HepG2 (cell line): Measurements from ENCODE around the gene RSBN1L. TPM values are rescaled to one million over a fixed set of nuclear protein-coding genes. Genes with fewer than 3 reads are reported as not detected.
A peak's percentile ranks its signal among the peaks of the same experiment; 100 is the strongest.

ENCODE experiments used
- ATF6 ChIP-seq: sonication (generic); formaldehyde crosslinking; conservative IDR thresholded peaks from 2 replicates; pipeline ENCODE4 v1.4.0; 2020; ENCODE audit warnings: missing genetic modification reagents
- BCL3 ChIP-seq: sonication (generic); formaldehyde crosslinking; IDR thresholded peaks from 2 replicates; pipeline ENCODE4 v1.5.1; 2020; ENCODE audit warnings: mild to moderate bottlenecking, missing genetic modification reagents, moderate library complexity
- EHMT2 ChIP-seq: fragments of 200-600 bp; sonication (generic); IDR thresholded peaks from 2 replicates; pipeline ENCODE4 v1.7.0; 2017; ENCODE audit warnings: antibody characterized with exemption, low read depth, low read length, borderline replicate concordance
- MATR3 ChIP-seq: sonication (generic); formaldehyde crosslinking; IDR thresholded peaks from 2 replicates; pipeline ENCODE4 v1.4.0; 2020; ENCODE audit warnings: missing genetic modification reagents
- MED8 ChIP-seq: sonication (generic); formaldehyde crosslinking; IDR thresholded peaks from 2 replicates; pipeline ENCODE4 v1.8.1; 2023; ENCODE audit warnings: mild to moderate bottlenecking, missing genetic modification reagents; ENCODE audit not compliant: insufficient replicate concordance
- POLR2AphosphoS2 ChIP-seq: IDR thresholded peaks from 2 replicates; pipeline ENCODE4 v1.6.1; 2011; ENCODE audit warnings: low read depth, low read length, improper control_type of control experiment
- SYNCRIP ChIP-seq: fragments of 200-400 bp; formaldehyde crosslinking; IDR thresholded peaks from 2 replicates; pipeline ENCODE4 v1.6.1; 2018; ENCODE audit warnings: mild to moderate bottlenecking, low read depth, low read length; ENCODE audit not compliant: insufficient read depth
- TCF12 ChIP-seq, 2 experiments: fragments of 450-650 bp in 1 of 2; sonication (generic) in 1 of 2; formaldehyde crosslinking in 1 of 2; IDR thresholded peaks; 2 replicates each; pipeline versions ENCODE4 v1.6.1 to v1.8.0; 2017 to 2022; ENCODE audit warnings: antibody characterized with exemption in 1 of 2, mild to moderate bottlenecking in 1 of 2, missing genetic modification reagents in 1 of 2, moderate library complexity in 1 of 2
- ZBTB40 ChIP-seq, 2 experiments: fragments of 450-650 bp in 1 of 2; sonication (generic) in 1 of 2; formaldehyde crosslinking in 1 of 2; IDR thresholded peaks; 2 replicates each; pipeline versions ENCODE4 v1.6.1 to v1.8.0; 2016 to 2022; ENCODE audit warnings: antibody characterized with exemption in 1 of 2, mild to moderate bottlenecking in 1 of 2, missing genetic modification reagents in 1 of 2
- ZFP36L2 ChIP-seq: sonication (generic); formaldehyde crosslinking; IDR thresholded peaks from 2 replicates; pipeline ENCODE4 v1.4.0; 2020; ENCODE audit warnings: missing genetic modification reagents
- ZNF580 ChIP-seq: IDR thresholded peaks from 2 replicates; pipeline ENCODE4 v1.6.1; 2016; ENCODE audit warnings: low read depth, borderline replicate concordance
- ZNF704 ChIP-seq: sonication (generic); formaldehyde crosslinking; IDR thresholded peaks from 2 replicates; pipeline ENCODE4 v1.8.1; 2023; ENCODE audit warnings: mild to moderate bottlenecking, inconsistent platforms, moderate library complexity, missing genetic modification reagents, borderline replicate concordance
- polyA plus RNA-seq, 8 experiments: library from polyadenylated mRNA; depleted of rRNA in 3 of 8; stranded (reverse) in 7 of 8; unstranded in 1 of 8; fragments of >200 nt; fragmentation: Illumina TruSeq in 4 of 8; extraction: Trizol in 4 of 8; gene quantifications; 2 replicates each; pipeline versions ENCODE4 v1.2.1 to v1.2.3, GENCODE V29; 2011 to 2016; ENCODE audit warnings: low read depth in 4 of 8, missing spikeins in 1 of 8, mixed read lengths in 1 of 8; ENCODE audit not compliant: insufficient read depth in 1 of 8
- total RNA-seq, 5 experiments: library from RNA; depleted of rRNA; stranded (reverse); fragments of >200 nt; fragmentation: Illumina TruSeq; extraction: Trizol; gene quantifications; 2 replicates each; pipeline ENCODE4 v1.2.3, GENCODE V29; 2016; ENCODE audit warnings: low read depth in 1 of 5

RSBN1L gene
- total and polyA plus RNA-seq, 2 of the 13 experiments (the other 11 are each of a cell fraction or from before 2014, with no cell fraction given), result 7.7 to 21.3 TPM

GRCh38 chr7:77696643-77697534 is 630 bp downstream of the RSBN1L start (continued):
- no peak for TF ChIP-seq ZBTB40 (IDR thresholded peaks at IDR 0.05)
- TF ChIP-seq ZBTB40 (CRISPR knock-in tag; IDR thresholded peaks at IDR 0.05), result 0 out of 2 replicates have a peak, but pooled peaks have one; percentile 55
- no peak for TF ChIP-seq POLR2AphosphoS2
- TF ChIP-seq ZFP36L2 (CRISPR knock-in tag), result no peak
- TF ChIP-seq SYNCRIP, result no peak
- no peak for TF ChIP-seq TCF12 (IDR thresholded peaks at IDR 0.05)
- TF ChIP-seq TCF12 (CRISPR knock-in tag; IDR thresholded peaks at IDR 0.05), result no peak
- no peak; the same call in 1 of the 2 replicates for TF ChIP-seq ZNF580
- no peak for TF ChIP-seq EHMT2
- TF ChIP-seq ATF6 (CRISPR knock-in tag), result 0 out of 2 replicates have a peak, but pooled peaks have one; percentile 33
- no peak for TF ChIP-seq ZNF704 (CRISPR knock-in tag)
- TF ChIP-seq BCL3 (CRISPR knock-in tag), result peak; percentile 49; the same call in 1 of the 2 replicates
- no peak for TF ChIP-seq MED8 (CRISPR knock-in tag)
- TF ChIP-seq MATR3 (CRISPR knock-in tag), result no peak
